HG03039 (cell line): ENCODE results near the gene SCNN1G.

Source experiments
- ATAC-seq: cut with Tn5 transposase; IDR thresholded peaks from one replicate; pipeline ENCODE4 v1.9.1; 2021; ENCODE audit warnings: mild to moderate bottlenecking, moderate library complexity; ENCODE audit not compliant: unreplicated experiment

The SCNN1G gene

GRCh38 chr16:23195366-23195978 is 12.9 kb downstream of the SCNN1G start:
- ATAC-seq = no peak

DNA sequence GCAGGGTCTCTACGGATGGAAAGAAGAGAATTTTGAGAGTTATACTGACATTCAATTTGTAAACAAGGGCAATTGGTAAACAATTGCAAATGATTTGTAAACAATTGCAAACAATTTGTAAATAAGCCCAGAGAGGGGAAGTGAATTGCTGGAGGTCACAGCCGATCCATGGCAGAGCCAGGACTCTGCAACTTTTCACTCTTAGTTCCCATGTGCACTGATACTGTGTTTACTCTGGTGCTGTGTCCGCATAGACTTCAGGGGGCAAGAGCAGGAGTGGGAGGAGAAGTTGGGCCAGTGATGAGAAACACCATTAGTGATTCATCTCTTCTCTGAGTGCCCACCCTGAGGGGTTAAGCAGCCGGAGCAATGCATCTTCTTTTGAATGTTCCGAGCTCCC is 14.0 kb downstream of the SCNN1G start:
- ATAC-seq = no peak

DNA sequence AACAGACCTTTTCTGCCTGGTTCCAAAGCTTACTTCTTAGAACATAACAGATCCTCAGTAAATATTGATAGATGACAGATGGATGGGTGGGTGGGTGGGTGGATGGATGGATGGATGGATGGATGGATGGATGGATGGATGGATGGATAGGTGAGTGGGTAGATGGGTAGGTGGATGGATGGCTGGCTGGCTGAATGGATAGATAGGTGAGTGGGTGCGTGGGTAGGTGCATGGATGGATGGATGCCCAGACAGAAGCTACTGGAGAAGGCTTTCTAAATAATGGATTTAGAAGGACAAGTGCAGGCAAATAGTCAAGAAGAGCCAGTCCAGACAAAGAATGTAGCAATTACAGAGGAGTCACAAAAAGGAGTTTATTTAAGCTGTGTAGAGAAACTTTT is 19.6 kb downstream of the SCNN1G start:
- no peak for ATAC-seq

DNA sequence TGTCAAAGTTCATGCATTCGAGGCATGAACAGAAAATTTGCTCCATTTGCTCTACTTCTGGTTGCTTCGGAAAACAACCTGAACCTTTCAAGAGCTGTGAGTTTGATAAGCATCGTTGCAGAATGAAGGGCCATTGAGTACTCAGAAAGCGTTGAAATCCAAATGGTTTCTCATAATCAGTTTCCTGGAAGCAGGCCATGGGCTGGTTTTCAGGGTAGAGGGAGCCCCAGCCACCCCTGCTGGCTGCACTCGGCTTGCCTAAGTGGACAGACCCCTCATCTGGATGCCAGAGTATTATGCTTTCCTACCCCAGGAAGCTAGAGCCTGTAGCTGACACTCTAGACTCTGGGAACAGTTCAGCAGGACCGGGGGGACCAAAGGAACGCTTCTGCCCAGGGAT is 24.4 kb downstream of the SCNN1G start:
- no peak for ATAC-seq

DNA sequence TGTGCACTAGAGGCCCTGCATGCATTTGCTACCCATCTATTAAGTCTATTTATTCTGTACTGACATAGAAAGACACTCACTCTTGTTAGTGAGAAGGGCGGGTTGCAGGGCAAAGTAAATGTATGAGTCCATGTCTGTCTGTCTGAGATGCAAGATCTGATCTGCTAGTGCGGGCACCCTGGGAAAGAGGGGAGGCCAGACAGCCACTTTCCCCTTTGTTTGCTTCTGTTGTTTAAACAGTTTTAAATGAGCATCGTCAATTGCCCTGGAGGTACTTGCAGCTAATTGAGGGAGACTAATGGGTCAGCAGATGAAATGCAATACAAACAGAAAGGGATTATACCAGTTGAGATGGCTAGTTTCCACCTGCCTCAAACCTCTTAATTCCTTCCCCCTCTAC is 24.9 kb downstream of the SCNN1G start:
- ATAC-seq = no peak

GRCh38 chr16:23209606-23210005 is 27.1 kb downstream of the SCNN1G start:
- no peak for ATAC-seq

DNA sequence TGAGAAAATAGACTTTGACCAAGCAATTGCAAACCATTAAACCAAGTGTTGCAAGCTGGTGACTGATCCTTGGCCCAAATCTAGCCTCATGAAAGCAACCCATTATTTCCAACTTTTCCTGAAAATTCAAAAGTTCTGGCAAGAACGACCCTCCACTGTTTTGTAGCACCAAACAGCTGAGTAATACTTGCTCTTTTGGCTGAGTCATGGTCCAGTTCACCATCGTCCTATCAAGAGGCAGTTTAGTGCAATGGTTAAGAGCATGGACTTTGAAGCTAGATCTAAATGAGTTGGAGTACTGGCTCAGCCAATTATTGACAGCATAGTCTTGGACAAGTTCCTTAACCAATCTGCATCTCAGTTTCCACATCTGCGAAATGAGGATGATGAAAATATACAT is 31.3 kb downstream of the SCNN1G start:
- no peak for ATAC-seq

DNA sequence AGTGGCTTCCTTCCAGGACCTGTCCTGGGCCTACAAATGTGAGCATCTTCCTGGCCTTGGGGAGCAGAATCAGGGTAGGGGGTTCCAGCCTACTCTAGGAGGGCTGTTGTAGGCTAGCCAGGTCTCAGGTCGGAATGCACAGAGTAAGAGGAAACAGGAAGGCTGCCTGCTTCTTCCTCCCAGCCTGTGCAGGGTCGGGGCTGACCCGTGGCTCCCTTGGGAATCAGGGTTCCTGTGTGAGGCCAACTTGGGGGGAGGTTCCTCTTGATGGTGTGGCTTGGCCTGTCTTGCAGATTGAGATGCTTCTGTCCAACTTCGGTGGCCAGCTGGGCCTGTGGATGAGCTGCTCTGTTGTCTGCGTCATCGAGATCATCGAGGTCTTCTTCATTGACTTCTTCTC is 32.3 kb downstream of the SCNN1G start:
- ATAC-seq = no peak

DNA sequence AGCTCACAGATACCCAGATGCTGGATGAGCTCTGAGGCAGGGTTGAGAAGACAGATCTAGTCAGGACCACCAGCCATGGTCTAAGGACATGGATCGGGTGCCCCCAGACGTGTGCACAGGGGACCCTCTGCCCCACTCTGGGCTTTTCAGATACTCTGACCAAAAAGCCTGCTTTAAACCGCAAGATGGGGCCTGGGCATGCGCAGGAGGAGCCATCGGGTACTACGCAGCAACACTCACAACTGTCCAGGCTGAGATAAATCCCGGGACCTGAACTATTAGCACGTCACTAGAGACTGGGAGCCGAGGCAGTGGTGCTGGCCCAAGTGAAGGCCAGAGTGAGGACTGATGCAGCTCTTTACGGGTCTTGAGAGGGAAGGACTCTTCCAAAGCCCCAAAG is 32.9 kb downstream of the SCNN1G start:
- ATAC-seq = no peak

GRCh38 chr16:23216658-23217246 is 34.2 kb downstream of the SCNN1G start:
- no peak for ATAC-seq

- ATAC-seq = no peak
Observed at GRCh38 chr16:23217646-23218045, 35.1 kb downstream of the SCNN1G start.

- no peak for ATAC-seq
Observed at GRCh38 chr16:23222929-23223328, 40.4 kb downstream of the SCNN1G start.

DNA sequence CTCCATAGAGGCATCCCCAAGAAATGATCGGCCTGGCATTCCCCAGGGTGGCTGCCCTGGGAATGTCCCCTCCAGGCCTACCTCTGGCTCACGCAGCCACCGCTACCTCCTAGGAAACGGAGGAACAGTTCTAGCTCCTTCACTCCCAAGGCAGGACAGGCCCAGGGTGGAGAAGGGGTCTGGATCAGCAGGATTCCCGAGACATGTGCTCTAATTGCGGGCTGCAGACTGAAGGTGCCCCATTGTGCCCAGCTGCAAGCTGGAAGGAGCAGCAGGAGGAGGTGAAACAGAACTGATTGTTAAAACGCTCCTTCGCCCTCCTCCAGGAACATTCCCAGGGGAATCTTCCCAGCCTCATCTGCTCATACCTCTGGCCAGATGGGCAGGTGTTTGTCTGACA is 40.8 kb downstream of the SCNN1G start:
- no peak for ATAC-seq

- no peak for ATAC-seq
Observed at GRCh38 chr16:23225109-23225508, 42.6 kb downstream of the SCNN1G start.

GRCh38 chr16:23225634-23226033 is 43.1 kb downstream of the SCNN1G start:
- ATAC-seq = no peak

DNA sequence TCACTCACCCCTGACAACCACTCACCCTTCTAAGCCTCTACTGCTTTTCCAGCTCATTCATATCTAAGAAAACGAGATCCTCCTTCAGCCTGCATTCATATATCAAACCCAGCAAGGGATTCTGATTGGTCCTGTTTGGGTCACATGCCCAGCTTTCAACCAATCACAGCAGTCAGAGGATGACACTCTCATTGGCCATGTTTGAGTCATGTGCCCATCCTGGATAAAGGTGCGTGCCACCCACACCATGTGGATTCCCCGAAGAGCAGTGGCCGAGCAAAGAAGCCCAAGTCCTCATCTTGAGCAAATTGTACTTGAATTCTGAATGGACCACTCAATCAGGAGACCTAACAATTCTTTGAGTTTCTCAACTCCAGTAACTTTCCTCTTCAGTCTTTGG is 45.0 kb downstream of the SCNN1G start:
- ATAC-seq = no peak

DNA sequence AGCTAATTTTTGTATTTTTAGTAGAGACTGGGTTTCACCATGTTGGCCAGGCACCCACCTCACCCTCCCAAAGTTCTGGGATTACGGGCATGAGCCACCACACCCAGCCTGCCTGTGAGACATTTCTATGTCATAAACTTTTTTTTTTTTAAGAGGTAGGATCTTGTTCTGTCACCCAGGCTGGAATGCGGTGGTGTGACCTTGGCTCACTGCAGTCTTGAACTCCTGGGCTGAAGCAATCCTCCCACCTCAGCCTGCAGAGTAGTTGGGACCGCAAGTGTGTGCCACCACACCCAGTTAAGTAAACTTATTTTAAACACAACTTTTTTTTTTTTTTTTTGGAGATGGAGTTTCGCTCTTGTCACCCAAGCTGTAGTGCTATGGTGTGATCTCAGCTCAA is 47.2 kb downstream of the SCNN1G start:
- no peak for ATAC-seq

DNA sequence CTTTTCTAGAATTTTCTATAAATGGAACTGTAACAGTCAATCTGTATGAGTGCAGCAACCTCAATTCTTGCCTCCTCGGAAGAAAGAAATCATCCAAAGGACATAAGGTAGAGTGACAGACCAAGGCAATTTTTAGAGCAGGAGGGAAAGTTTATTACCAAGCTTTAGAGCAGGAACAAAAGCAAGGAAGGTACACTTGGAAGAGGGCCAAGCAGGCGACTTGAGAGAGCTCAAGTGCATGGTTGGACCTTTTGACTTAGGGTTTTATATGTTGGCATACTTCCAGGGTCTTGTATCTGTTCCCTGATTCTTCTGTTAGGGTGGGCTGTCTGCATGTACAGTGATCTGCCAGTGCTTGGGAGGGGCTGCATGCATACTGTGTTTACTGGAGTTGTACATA is 50.3 kb downstream of the SCNN1G start:
- no peak for ATAC-seq

- no peak for ATAC-seq
Observed at GRCh38 chr16:23235176-23235575, 52.6 kb downstream of the SCNN1G start.

GRCh38 chr16:23236983-23237382 is 54.4 kb downstream of the SCNN1G start:
- no peak for ATAC-seq

DNA sequence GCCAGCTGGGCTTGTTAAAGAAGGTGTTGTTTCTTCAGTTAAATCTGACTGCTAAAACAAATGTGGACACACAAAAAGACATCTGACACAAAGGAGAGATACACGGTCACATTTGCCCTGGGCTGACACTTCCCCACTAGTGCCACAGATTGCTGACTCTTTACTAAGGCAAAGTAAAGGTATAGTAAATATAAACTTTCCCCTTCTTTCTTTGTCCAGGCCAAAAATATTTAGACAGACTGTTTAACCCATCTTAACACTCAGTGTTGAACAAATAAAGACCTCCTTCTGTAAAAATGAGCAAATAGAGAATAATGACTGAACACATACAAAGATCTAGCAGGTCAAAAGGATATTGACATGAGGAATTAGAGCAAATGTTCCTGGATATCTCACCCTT is 58.4 kb downstream of the SCNN1G start:
- ATAC-seq = no peak

- ATAC-seq = no peak
Observed at GRCh38 chr16:23244122-23244521, 61.6 kb downstream of the SCNN1G start.

GRCh38 chr16:23245268-23245667 is 62.7 kb downstream of the SCNN1G start:
- no peak for ATAC-seq
